Measurements from ENCODE around the gene KLHDC3.
"Not testable (repeated sequence)": the region's sequence is repeated elsewhere in the genome, so short reads cannot be mapped to it uniquely, and the experiment has no call there.

KLHDC3 gene

GRCh38 chr6:42988486-42989020, 25.5 kb upstream of the KLHDC3 start:
- no peak for DNase-seq (ENCODE audit: low read depth)

GRCh38 chr6:42989923-42990322, 24.1 kb upstream of the KLHDC3 start:
- DNase-seq (ENCODE audit: low read depth), result no peak

GRCh38 chr6:42993445-42993844, 20.6 kb upstream of the KLHDC3 start:
- no peak for DNase-seq (ENCODE audit: low read depth)

GRCh38 chr6:42996513-42996912, 17.5 kb upstream of the KLHDC3 start:
- DNase-seq (ENCODE audit: low read depth), result no peak

GRCh38 chr6:42998205-42998604, 15.8 kb upstream of the KLHDC3 start:
- not testable (repeated sequence) for DNase-seq (ENCODE audit: low read depth)

- no peak for DNase-seq (ENCODE audit: low read depth)
Observed at GRCh38 chr6:43001843-43002242, 12.2 kb upstream of the KLHDC3 start.

- no peak for DNase-seq (ENCODE audit: low read depth)
Observed at GRCh38 chr6:43005844-43006243, 8.2 kb upstream of the KLHDC3 start.

- no peak for DNase-seq (ENCODE audit: low read depth)
Observed at GRCh38 chr6:43006251-43006650, 7.8 kb upstream of the KLHDC3 start.

GRCh38 chr6:43007126-43007525, 6.9 kb upstream of the KLHDC3 start:
- DNase-seq (ENCODE audit: low read depth), result no peak

GRCh38 chr6:43009124-43009523, 4.9 kb upstream of the KLHDC3 start:
- no peak for DNase-seq (ENCODE audit: low read depth)

- no peak for DNase-seq (ENCODE audit: low read depth)
Observed at GRCh38 chr6:43011207-43011606, 2.8 kb upstream of the KLHDC3 start.

GRCh38 chr6:43012364-43012763, 1.7 kb upstream of the KLHDC3 start:
- no peak for DNase-seq (ENCODE audit: low read depth)

- no peak for DNase-seq (ENCODE audit: low read depth)
Observed at GRCh38 chr6:43013097-43013842, 779 bp upstream of the KLHDC3 start.

- no peak for DNase-seq (ENCODE audit: low read depth)
Observed at GRCh38 chr6:43014434-43014909, 423 bp downstream of the KLHDC3 start.

- no peak for DNase-seq (ENCODE audit: low read depth)
Observed at GRCh38 chr6:43016176-43016942, 2.3 kb downstream of the KLHDC3 start.

GRCh38 chr6:43016943-43017334, 2.9 kb downstream of the KLHDC3 start:
- DNase-seq (ENCODE audit: low read depth), result no peak

GRCh38 chr6:43019152-43019551, 5.1 kb downstream of the KLHDC3 start:
- DNase-seq (ENCODE audit: low read depth), result no peak

- DNase-seq (ENCODE audit: low read depth), result no peak
Observed at GRCh38 chr6:43020052-43020705, 6.1 kb downstream of the KLHDC3 start.

GRCh38 chr6:43020847-43021246, 6.8 kb downstream of the KLHDC3 start:
- no peak for DNase-seq (ENCODE audit: low read depth)

GRCh38 chr6:43021270-43022047, 7.4 kb downstream of the KLHDC3 start, which contains the start of gene RRP36:
Gene RRP36, plus strand, starts transcription at chr6:43021623. Its CDS starts 32 bp downstream, at chr6:43021655.
- no peak for DNase-seq (ENCODE audit: low read depth)

GRCh38 chr6:43024436-43024835, 10.4 kb downstream of the KLHDC3 start:
- DNase-seq (ENCODE audit: low read depth), result no peak

- DNase-seq (ENCODE audit: low read depth), result no peak
Observed at GRCh38 chr6:43026365-43026764, 12.3 kb downstream of the KLHDC3 start.

Measured in non-pigmented ciliary epithelial cell (primary cell).